ENCODE data around the gene KRT5. TPM values are rescaled to one million over a fixed set of nuclear protein-coding genes. Genes with fewer than 3 reads are reported as not detected.
"Not testable (repeated sequence)": the region's sequence is repeated elsewhere in the genome, so short reads cannot be mapped to it uniquely, and the experiment has no call there.

The KRT5 gene
- total RNA-seq, 1 donor from 2014 or later: 0.13 TPM

- no peak for DNase-seq (ENCODE audit: low read depth in 2 of 2)
Measured at GRCh38 chr12:52495389-52495788, 24.8 kb downstream of the KRT5 start.

- DNase-seq (ENCODE audit: low read depth in 2 of 2): no peak
Measured at GRCh38 chr12:52494518-52494917, 25.7 kb downstream of the KRT5 start.

GRCh38 chr12:52494100-52494499, 26.1 kb downstream of the KRT5 start:
- no peak for DNase-seq (ENCODE audit: low read depth in 2 of 2)

GRCh38 chr12:52493172-52493571, 27.0 kb downstream of the KRT5 start, which contains the start of gene KRT6A:
Gene KRT6A (minus strand): TSS chr12:52493257. CDS start chr12:52493188, 69 bp downstream.
- no peak for DNase-seq (ENCODE audit: low read depth in 2 of 2)

- DNase-seq (ENCODE audit: low read depth in 2 of 2): not testable (repeated sequence)
Measured at GRCh38 chr12:52492405-52492804, 27.8 kb downstream of the KRT5 start.

- not testable (repeated sequence) for DNase-seq (ENCODE audit: low read depth in 2 of 2)
Measured at GRCh38 chr12:52491495-52491894, 28.7 kb downstream of the KRT5 start.

- DNase-seq (ENCODE audit: low read depth in 2 of 2): no peak
Measured at GRCh38 chr12:52488736-52489135, 31.5 kb downstream of the KRT5 start.

GRCh38 chr12:52487744-52488443, 32.3 kb downstream of the KRT5 start:
- DNase-seq (ENCODE audit: low read depth in 2 of 2): not testable (repeated sequence)

- DNase-seq (ENCODE audit: low read depth in 2 of 2): no peak
Measured at GRCh38 chr12:52487211-52487610, 33.0 kb downstream of the KRT5 start.

- no peak for DNase-seq (ENCODE audit: low read depth in 2 of 2)
Measured at GRCh38 chr12:52486166-52487105, 33.8 kb downstream of the KRT5 start.

- no peak for DNase-seq (ENCODE audit: low read depth in 2 of 2)
Measured at GRCh38 chr12:52480073-52480472, 40.1 kb downstream of the KRT5 start.

GRCh38 chr12:52477651-52478050, 42.5 kb downstream of the KRT5 start:
- no peak for DNase-seq (ENCODE audit: low read depth in 2 of 2)

GRCh38 chr12:52474212-52474611, 46.0 kb downstream of the KRT5 start:
- DNase-seq (ENCODE audit: low read depth in 2 of 2): no peak

GRCh38 chr12:52473768-52474167, 46.4 kb downstream of the KRT5 start, which contains the start of gene KRT6C:
Gene KRT6C (minus strand): TSS chr12:52473805. CDS start chr12:52473737, 68 bp downstream.
- no peak for DNase-seq (ENCODE audit: low read depth in 2 of 2)

- no peak for DNase-seq (ENCODE audit: low read depth in 2 of 2)
Measured at GRCh38 chr12:52469853-52470252, 50.3 kb downstream of the KRT5 start.

GRCh38 chr12:52464897-52465296, 55.3 kb downstream of the KRT5 start:
- DNase-seq (ENCODE audit: low read depth in 2 of 2): no peak

Other genes with a start within 250 kb of the KRT5 start
- under 0.01 TPM in 1 of 2 replicates, not detected in the other for gene KRT86, start 245.7 kb downstream of the KRT5 start, total RNA-seq
- 0.13 TPM in 1 of 2 replicates, not detected in the other for gene KRT81, start 228.9 kb downstream of the KRT5 start, total RNA-seq
- not detected in 2 replicates for gene KRT83, start 199.0 kb downstream of the KRT5 start, total RNA-seq
- not detected in 2 replicates for gene KRT85, start 152.9 kb downstream of the KRT5 start, total RNA-seq
- gene KRT84, start 134.7 kb downstream of the KRT5 start, total RNA-seq: not detected in 2 replicates
- not detected in 2 replicates for gene KRT82, start 114.1 kb downstream of the KRT5 start, total RNA-seq
- gene KRT75, start 86.0 kb downstream of the KRT5 start, total RNA-seq: not detected in 2 replicates
- not detected in 2 replicates for gene KRT6B, start 68.2 kb downstream of the KRT5 start, total RNA-seq
- not detected in 2 replicates for gene KRT6C, start 46.6 kb downstream of the KRT5 start, total RNA-seq
- 0.13 TPM in 1 of 2 replicates, not detected in the other for gene KRT6A, start 27.1 kb downstream of the KRT5 start, total RNA-seq
- gene KRT71, start 32.8 kb upstream of the KRT5 start, total RNA-seq: not detected in 2 replicates
- not detected in 2 replicates for gene KRT74, start 53.4 kb upstream of the KRT5 start, total RNA-seq
- gene KRT72, start 81.1 kb upstream of the KRT5 start, total RNA-seq: not detected in 2 replicates
- not detected in 2 replicates for gene KRT73, start 98.2 kb upstream of the KRT5 start, total RNA-seq
- gene KRT2, start 131.8 kb upstream of the KRT5 start, total RNA-seq: not detected in 2 replicates
- gene KRT1, start 160.0 kb upstream of the KRT5 start, total RNA-seq: not detected in 2 replicates
- not detected in 2 replicates for gene KRT77, start 183.1 kb upstream of the KRT5 start, total RNA-seq

Data from dermis microvascular lymphatic vessel endothelial cell (primary cell).